Progenitor cell of endocrine pancreas (in vitro differentiated cells): Measurements from ENCODE around the gene NEU3. TPM values are rescaled to one million over a fixed set of nuclear protein-coding genes. Genes with fewer than 3 reads are reported as not detected.

Source experiments
- DNase-seq: peaks from one replicate; pipeline ENCODE4 v3.0.0; 2021; ENCODE audit warnings: low spot score; ENCODE audit not compliant: unreplicated experiment
- H3K27ac Mint-ChIP-seq: 2 replicates; pipeline ENCODE4 v1.8.0; 2021; ENCODE audit warnings: mild to moderate bottlenecking, moderate library complexity, mixed read lengths
- H3K27me3 Mint-ChIP-seq: 2 replicates; pipeline ENCODE4 v1.8.0; 2021; ENCODE audit warnings: mixed read lengths
- H3K36me3 Mint-ChIP-seq: 2 replicates; pipeline ENCODE4 v1.8.0; 2022; ENCODE audit warnings: mixed read lengths; ENCODE audit not compliant: insufficient read depth
- H3K4me1 Mint-ChIP-seq: 2 replicates; pipeline ENCODE4 v1.8.0; 2021; ENCODE audit warnings: low read depth, mixed read lengths
- H3K4me3 Mint-ChIP-seq: 2 replicates; pipeline ENCODE4 v1.8.0; 2021; ENCODE audit warnings: low read depth, mild to moderate bottlenecking, moderate library complexity, mixed read lengths
- H3K9me3 Mint-ChIP-seq: 2 replicates; pipeline ENCODE4 v1.8.0; 2021; ENCODE audit warnings: low read depth, mixed read lengths
- total RNA-seq: library from RNA; stranded (reverse); gene quantifications from 2 replicates; pipeline ENCODE4 v1.2.1, GENCODE V29; 2021
- TF ChIP-seq, protein P1 (sequence below): fragments of 200-600 bp; sonication (generic); IDR thresholded peaks from one replicate; pipeline ENCODE4 v1.5.0; 2021; ENCODE audit warnings: antibody characterized with exemption, mild to moderate bottlenecking; ENCODE audit not compliant: unreplicated experiment

The NEU3 gene
- total RNA-seq, 1 donor from 2014 or later = 11.2 TPM

DNA sequence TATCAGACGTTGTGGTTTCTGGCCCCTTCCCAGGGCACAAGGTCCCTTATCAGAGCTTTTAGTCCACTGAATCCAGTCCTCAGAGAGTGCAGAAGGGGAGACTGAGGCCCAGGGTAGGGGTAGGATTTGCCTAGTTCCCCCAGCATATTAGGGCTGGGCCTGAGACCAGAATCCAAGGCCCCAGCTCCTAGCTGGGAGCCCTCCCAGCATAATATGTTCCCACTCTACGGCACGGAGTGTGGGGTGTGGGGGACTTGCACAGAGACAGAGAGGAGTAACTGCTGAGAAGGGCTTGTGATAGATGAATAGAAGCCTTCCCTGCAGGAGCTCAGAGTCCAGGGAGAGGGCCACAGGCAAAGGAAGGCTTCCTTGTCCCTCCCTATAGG lies 43.8 kb downstream of the NEU3 start:
- H3K27ac Mint-ChIP-seq = no peak overlapping the region
- H3K4me3 Mint-ChIP-seq = no peak overlapping the region
- no peaks in the 10 kb centered on the region for H3K4me1 Mint-ChIP-seq
- TF ChIP-seq, protein P1, sequence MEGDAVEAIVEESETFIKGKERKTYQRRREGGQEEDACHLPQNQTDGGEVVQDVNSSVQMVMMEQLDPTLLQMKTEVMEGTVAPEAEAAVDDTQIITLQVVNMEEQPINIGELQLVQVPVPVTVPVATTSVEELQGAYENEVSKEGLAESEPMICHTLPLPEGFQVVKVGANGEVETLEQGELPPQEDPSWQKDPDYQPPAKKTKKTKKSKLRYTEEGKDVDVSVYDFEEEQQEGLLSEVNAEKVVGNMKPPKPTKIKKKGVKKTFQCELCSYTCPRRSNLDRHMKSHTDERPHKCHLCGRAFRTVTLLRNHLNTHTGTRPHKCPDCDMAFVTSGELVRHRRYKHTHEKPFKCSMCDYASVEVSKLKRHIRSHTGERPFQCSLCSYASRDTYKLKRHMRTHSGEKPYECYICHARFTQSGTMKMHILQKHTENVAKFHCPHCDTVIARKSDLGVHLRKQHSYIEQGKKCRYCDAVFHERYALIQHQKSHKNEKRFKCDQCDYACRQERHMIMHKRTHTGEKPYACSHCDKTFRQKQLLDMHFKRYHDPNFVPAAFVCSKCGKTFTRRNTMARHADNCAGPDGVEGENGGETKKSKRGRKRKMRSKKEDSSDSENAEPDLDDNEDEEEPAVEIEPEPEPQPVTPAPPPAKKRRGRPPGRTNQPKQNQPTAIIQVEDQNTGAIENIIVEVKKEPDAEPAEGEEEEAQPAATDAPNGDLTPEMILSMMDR = no peak
- H3K27me3 Mint-ChIP-seq = peaks cover 3% of the 10 kb centered on the region
- no peaks in the 10 kb centered on the region for H3K9me3 Mint-ChIP-seq
- H3K36me3 Mint-ChIP-seq = no peaks in the 10 kb centered on the region
- DNase-seq = no peak

DNA sequence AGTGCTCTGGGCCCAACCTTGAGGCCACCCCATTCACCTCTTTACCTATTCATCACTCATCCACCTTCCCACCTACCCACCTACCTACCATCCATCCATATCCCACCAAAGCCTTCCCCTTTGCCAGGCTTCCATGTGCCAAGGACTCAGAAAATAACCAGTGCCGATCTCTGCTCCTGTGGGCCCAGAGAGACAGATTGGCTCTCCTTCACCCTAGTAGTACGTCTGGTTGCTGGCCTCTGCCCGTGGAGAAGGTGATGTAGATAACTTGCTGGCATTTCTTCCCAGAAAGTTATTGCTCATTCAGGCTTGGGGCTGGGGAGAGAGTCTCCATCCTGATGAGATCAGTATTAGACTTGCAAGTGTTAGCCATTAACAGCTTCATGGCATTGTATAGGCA lies 45.2 kb downstream of the NEU3 start:
- H3K4me3 Mint-ChIP-seq = no peak overlapping the region
- DNase-seq = no peak
- no peaks in the 10 kb centered on the region for H3K4me1 Mint-ChIP-seq
- H3K27me3 Mint-ChIP-seq = no peaks in the 10 kb centered on the region
- H3K9me3 Mint-ChIP-seq = no peaks in the 10 kb centered on the region
- H3K36me3 Mint-ChIP-seq = no peaks in the 10 kb centered on the region
- H3K27ac Mint-ChIP-seq = no peak overlapping the region
- TF ChIP-seq, protein P1 = no peak

DNA sequence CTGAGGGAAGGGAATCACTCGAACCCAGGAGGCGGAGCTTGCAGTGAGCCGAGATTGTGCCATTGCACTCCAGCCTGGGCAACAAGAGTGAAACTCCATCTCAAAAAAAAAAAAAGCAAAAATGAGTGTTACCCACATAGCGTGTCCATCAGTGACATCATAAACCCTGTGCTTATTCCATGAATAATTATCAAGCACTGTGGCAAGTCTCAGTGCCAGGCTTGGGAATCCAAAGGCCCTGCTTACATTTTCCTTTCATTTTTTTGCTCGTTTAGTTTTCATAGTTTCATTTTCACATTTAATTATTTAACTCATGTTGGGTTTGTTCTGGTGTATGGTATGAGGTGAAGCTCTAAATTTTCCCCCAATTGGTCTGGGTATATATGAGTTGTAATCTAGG lies 46.5 kb downstream of the NEU3 start:
- DNase-seq = no peak
- no peaks in the 10 kb centered on the region for H3K27me3 Mint-ChIP-seq
- no peak overlapping the region for H3K4me3 Mint-ChIP-seq
- no peaks in the 10 kb centered on the region for H3K36me3 Mint-ChIP-seq
- H3K9me3 Mint-ChIP-seq = peaks cover 6% of the 10 kb centered on the region
- H3K27ac Mint-ChIP-seq = no peak overlapping the region
- H3K4me1 Mint-ChIP-seq = no peaks in the 10 kb centered on the region
- TF ChIP-seq, protein P1 = no peak

DNA sequence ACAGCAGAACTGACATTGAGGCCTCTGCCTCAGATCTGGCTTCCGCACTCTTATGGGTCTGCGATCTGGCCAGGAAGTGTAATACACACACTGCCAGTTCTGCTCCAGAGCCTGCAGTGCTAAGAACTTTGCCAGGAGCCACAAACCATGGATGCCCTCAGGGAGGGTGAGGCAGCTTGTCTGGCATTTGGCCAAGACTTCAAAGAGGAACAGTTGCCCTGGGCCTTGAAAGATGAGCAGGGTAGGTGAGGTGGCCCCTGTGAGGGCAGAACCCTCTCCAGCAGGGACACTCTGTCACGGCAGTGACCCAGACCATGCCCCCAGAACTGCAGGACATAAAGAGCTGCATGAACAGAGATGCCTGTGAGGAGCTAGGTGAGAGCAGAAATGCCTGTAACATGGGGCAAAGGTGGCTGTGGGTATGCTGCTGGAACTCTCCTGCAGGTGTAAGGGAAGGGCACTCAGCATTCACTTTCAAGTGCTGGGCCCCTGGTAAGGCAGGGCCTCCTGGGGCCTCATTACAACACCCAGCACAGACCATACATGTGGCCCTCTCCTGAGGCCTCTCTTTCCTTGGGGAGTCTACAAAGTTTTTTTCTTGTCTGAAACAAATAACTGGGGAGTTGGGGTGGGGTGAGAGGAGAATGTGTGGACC lies 47.3 kb downstream of the NEU3 start:
- peaks cover 12% of the 10 kb centered on the region for H3K9me3 Mint-ChIP-seq
- H3K27me3 Mint-ChIP-seq = no peaks in the 10 kb centered on the region
- no peak overlapping the region for H3K27ac Mint-ChIP-seq
- TF ChIP-seq, protein P1 = no peak
- H3K4me3 Mint-ChIP-seq = no peak overlapping the region
- H3K4me1 Mint-ChIP-seq = no peaks in the 10 kb centered on the region
- peaks cover 2% of the 10 kb centered on the region for H3K36me3 Mint-ChIP-seq
- no peak for DNase-seq

DNA sequence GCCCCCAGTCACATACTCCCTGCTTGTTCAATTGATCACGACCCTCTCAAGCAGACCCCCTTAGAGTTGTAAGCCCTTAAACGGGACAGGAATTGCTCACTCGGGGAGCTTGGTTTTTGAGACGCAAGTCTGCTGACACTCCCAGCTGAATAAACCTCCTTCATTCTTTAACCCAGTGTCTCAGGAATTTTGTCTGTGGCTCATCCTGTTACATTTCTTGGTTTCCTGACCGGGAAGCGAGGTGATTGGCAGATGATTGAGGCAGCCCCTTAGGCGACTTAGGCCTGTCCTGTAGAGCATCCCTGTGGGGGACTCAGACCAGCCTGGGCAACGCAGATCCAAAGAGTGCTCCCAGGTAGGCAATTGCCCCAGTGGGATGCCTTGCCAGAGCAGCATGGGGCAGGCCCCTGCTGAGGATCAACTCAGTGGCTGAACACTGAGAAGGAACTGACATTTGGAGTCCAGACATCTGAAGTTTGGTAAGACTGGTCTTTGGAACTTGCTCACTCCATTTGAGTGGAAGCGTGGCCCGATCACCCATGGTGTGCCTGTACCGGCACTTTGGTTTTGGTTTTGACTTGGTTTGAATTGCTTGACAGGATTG lies 51.5 kb downstream of the NEU3 start:
- Mint-ChIP-seq H3K4me3 (no peak overlapping the region), H3K36me3 (peaks cover 3% of the 10 kb centered on the region), H3K27ac (no peak overlapping the region), H3K9me3 (peaks cover 16% of the 10 kb centered on the region), H3K27me3 (no peaks in the 10 kb centered on the region), H3K4me1 (no peaks in the 10 kb centered on the region)
- no peak for DNase-seq
- TF ChIP-seq, protein P1 = no peak
